Esophagus muscularis mucosa (tissue), 4 donors: ENCODE data around the gene ARL6IP1.
"Not testable (repeated sequence)": the region's sequence is repeated elsewhere in the genome, so short reads cannot be mapped to it uniquely, and the experiment has no call there.

Source experiments
- CTCF ChIP-seq, 3 experiments: fragments of 200-600 bp in 2 of 3; fragments of 450-650 bp in 1 of 3; sonication (generic) in 2 of 3; IDR thresholded peaks; one replicate each; pipeline ENCODE4 v1.5.1; 2017 to 2019; ENCODE audit warnings: antibody characterized with exemption in 3 of 3, mild to moderate bottlenecking in 2 of 3, moderate library complexity in 1 of 3
- EP300 ChIP-seq: sonication (generic); formaldehyde crosslinking; IDR thresholded peaks from one replicate; pipeline ENCODE4 v1.6.1; 2017; ENCODE audit warnings: antibody characterized with exemption
- POLR2AphosphoS5 ChIP-seq, 2 donors: sonication (generic); formaldehyde crosslinking; IDR thresholded peaks; one replicate each; pipeline ENCODE4 v1.6.1; 2017; ENCODE audit warnings: antibody characterized with exemption in 2 of 2

DNA sequence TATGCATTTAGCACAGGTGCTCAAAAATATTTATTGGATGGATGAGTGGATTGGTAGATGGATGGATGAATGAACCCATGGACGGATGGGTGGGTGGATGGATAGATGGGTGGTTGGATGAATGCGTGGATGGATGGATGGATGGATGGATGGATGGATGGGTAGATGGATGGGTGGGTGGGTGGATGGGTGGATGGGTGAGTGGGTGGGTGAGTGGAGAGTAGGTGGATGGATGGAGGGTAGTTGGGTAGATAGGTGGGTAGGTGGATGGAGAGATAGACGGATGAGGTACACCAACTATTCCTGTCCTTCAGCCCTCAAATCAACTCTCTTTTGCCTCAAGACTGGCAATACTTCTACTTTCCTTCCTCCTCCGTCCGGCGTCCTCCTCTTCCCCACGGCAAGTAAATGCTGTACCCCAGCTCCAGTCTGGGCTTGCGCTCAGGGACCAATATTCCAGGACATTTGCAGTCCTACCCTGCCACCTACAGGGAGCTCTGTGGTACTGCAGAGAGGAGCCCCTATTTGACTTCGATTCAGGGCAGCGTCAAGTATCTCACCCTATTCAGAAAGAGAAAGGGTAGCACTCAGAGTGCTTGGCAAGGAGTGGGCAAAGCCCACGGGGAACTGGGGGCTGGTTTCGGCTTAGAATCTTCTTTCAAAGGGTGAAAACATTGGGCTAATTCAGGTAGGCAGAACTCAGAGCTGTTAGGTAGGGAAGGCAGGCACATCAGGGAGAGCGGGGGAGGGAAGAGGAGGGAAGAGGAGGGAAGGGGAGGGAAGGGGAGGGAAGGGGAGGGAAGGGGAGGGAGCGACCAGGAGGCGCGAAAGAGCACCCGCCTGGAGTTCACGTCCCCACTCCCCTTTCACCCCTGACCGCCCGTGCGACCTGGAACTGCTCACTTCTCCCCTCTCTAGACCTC, 41.5 kb downstream of the ARL6IP1 start:
- TF ChIP-seq CTCF (IDR thresholded peaks at IDR 0.05), result peak; percentile 54 to 66 (median 59)
- not testable (repeated sequence) for TF ChIP-seq POLR2AphosphoS5 (IDR thresholded peaks at IDR 0.05); EP300
